Measurements from ENCODE around the gene SYNM. TPM values are rescaled to one million over a fixed set of nuclear protein-coding genes. Genes with fewer than 3 reads are reported as not detected.

Gene SYNM
- total RNA-seq, 4 donors from 2014 or later = 26.7 to 61.2 (median 45.3) TPM

GRCh38 chr15:99117563-99118257 lies 12.8 kb downstream of the SYNM start:
- TF ChIP-seq CTCF (IDR thresholded peaks at IDR 0.05; ENCODE audit: low read depth) = no peak

GRCh38 chr15:99118258-99118632 lies 13.4 kb downstream of the SYNM start:
- TF ChIP-seq CTCF (IDR thresholded peaks at IDR 0.05; ENCODE audit: low read depth) = no peak

- TF ChIP-seq CTCF (IDR thresholded peaks at IDR 0.05; ENCODE audit: low read depth) = no peak
Observed at GRCh38 chr15:99118801-99119546, 14.1 kb downstream of the SYNM start.

- no peak for TF ChIP-seq CTCF (IDR thresholded peaks at IDR 0.05; ENCODE audit: low read depth)
Observed at GRCh38 chr15:99120050-99120777, 15.3 kb downstream of the SYNM start.

- TF ChIP-seq CTCF (IDR thresholded peaks at IDR 0.05; ENCODE audit: low read depth) = no peak
Observed at GRCh38 chr15:99121207-99121606, 16.3 kb downstream of the SYNM start.

GRCh38 chr15:99121691-99122410 lies 17.0 kb downstream of the SYNM start:
- TF ChIP-seq CTCF (IDR thresholded peaks at IDR 0.05; ENCODE audit: low read depth) = no peak

Data from subcutaneous adipose tissue (tissue), 4 donors.